K562 (cell line): ENCODE results near the gene ACTRT3. TPM values are rescaled to one million over a fixed set of nuclear protein-coding genes. Genes with fewer than 3 reads are reported as not detected.

Source experiments
- ATF1 ChIP-seq, 2 experiments: fragments of 450-650 bp in 1 of 2; IDR thresholded peaks; 2 replicates each; pipeline ENCODE4 v1.6.1; 2016; ENCODE audit warnings: missing compliant biosample characterization in 1 of 2, missing genetic modification characterization in 1 of 2
- FOXP4 ChIP-seq: sonication (generic); formaldehyde crosslinking; IDR thresholded peaks from 2 replicates; pipeline ENCODE4 v1.8.0; 2022; ENCODE audit warnings: mild to moderate bottlenecking, missing genetic modification reagents, borderline replicate concordance
- MEIS2 ChIP-seq: fragments of 450-650 bp; IDR thresholded peaks from 2 replicates; pipeline ENCODE4 v1.6.1; 2014; ENCODE audit warnings: mild to moderate bottlenecking; ENCODE audit not compliant: partially characterized antibody
- MYC ChIP-seq, 2 experiments: fragments of 250-450 bp in 1 of 2; sonication (Bioruptor Pico) in 1 of 2; IDR thresholded peaks; 2 replicates each; pipeline versions ENCODE4 v1.5.1 to v1.6.1; 2012 to 2021; ENCODE audit warnings: low read depth in 2 of 2, borderline replicate concordance in 1 of 2, improper control_type of control experiment in 1 of 2, low read length in 1 of 2, mild to moderate bottlenecking in 1 of 2, moderate library complexity in 1 of 2
- NR2C2 ChIP-seq, 2 experiments: fragments of 200-800 bp in 1 of 2; sonication (Bioruptor generic) in 1 of 2; sonication (generic) in 1 of 2; formaldehyde crosslinking in 1 of 2; IDR thresholded peaks; 2 replicates each; pipeline versions ENCODE4 v1.6.1 to v1.8.0; 2016 to 2022; ENCODE audit warnings: mild to moderate bottlenecking in 1 of 2, missing compliant biosample characterization in 1 of 2, missing genetic modification characterization in 1 of 2, missing genetic modification reagents in 1 of 2
- SMARCA5 ChIP-seq: fragments of 450-650 bp; IDR thresholded peaks from 2 replicates; pipeline ENCODE4 v1.6.1; 2016
- ZBTB5 ChIP-seq: fragments of 450-650 bp; IDR thresholded peaks from 2 replicates; pipeline ENCODE4 v1.6.1; 2017; ENCODE audit warnings: antibody characterized with exemption
- ZNF318 ChIP-seq, 2 experiments: fragments of 450-650 bp; IDR thresholded peaks; 2 replicates each; pipeline ENCODE4 v1.6.1; 2016; ENCODE audit warnings: mild to moderate bottlenecking in 2 of 2, borderline replicate concordance in 1 of 2, low read depth in 1 of 2, moderate library complexity in 1 of 2
- ZNF639 ChIP-seq, 2 experiments: fragments of 200-800 bp in 1 of 2; sonication (Bioruptor generic) in 1 of 2; sonication (generic) in 1 of 2; formaldehyde crosslinking in 1 of 2; IDR thresholded peaks in 1 of 2; conservative IDR thresholded peaks in 1 of 2; 2 replicates each; pipeline versions ENCODE4 v1.5.0 to v1.6.1; 2016 to 2020; ENCODE audit warnings: missing compliant biosample characterization in 1 of 2, missing genetic modification characterization in 1 of 2, missing genetic modification reagents in 1 of 2
- polyA plus RNA-seq, 8 experiments: library from polyadenylated mRNA; depleted of rRNA in 4 of 8; stranded (reverse) in 5 of 8; unstranded in 3 of 8; fragments of >200 nt; fragmentation: Nextera tagmentation in 2 of 8; fragmentation: Illumina TruSeq in 1 of 8; extraction: Ambion mirVana in 2 of 8; extraction: Trizol in 1 of 8; gene quantifications; 2 replicates each; pipeline versions ENCODE4 v1.2.1 to v1.2.3, GENCODE V29; 2011 to 2014; ENCODE audit warnings: inconsistent platforms in 1 of 8, missing spikeins in 1 of 8
- total RNA-seq, 7 experiments: library from RNA; depleted of rRNA in 6 of 7; stranded (reverse); fragments of >200 nt in 6 of 7; fragmentation: Illumina TruSeq in 2 of 7; extraction: Trizol in 2 of 7; gene quantifications; 2 replicates each; pipeline versions ENCODE4 v1.2.1 to v1.2.3, GENCODE V29; 2011 to 2021; ENCODE audit warnings: low replicate concordance in 1 of 7

Gene ACTRT3
- total and polyA plus RNA-seq, 9 of the 15 experiments (the other 6 are each of a cell fraction or from before 2014, with no cell fraction given), result 0.06 to 0.11 (median 0.07) TPM; not detected in 5

- TF ChIP-seq ZBTB5 (0 out of 2 replicates have a peak, but pooled peaks have one; percentile 58), MYC (IDR thresholded peaks at IDR 0.05; ENCODE audit: low read depth, low read length) (peak; percentile 83), MYC (CRISPR knock-in tag; IDR thresholded peaks at IDR 0.05; ENCODE audit: borderline replicate concordance, low read depth) (no peak), ZNF318 (IDR thresholded peaks at IDR 0.05; ENCODE audit: borderline replicate concordance in 1 of 2, low read depth in 1 of 2) (peak in 1 of 2 experiments; percentile 29; a peak in 1 of 4 replicates), ZNF639 (CRISPR knock-in tag; conservative IDR thresholded peaks at IDR 0.05 in 1 of 2, IDR thresholded peaks at IDR 0.05 in 1 of 2) (0 out of 4 replicates have a peak, but pooled peaks of 1 of the 2 experiments have one; percentile 19), SMARCA5 (peak; percentile 60; the same call in 1 of the 2 replicates), FOXP4 (CRISPR knock-in tag) (no peak), NR2C2 (CRISPR knock-in tag; IDR thresholded peaks at IDR 0.05) (no peak), NR2C2 (tag; IDR thresholded peaks at IDR 0.05) (0 out of 2 replicates have a peak, but pooled peaks have one; percentile 32), MEIS2 (peak; percentile 41), ATF1 (CRISPR knock-in tag; IDR thresholded peaks at IDR 0.05) (no peak), ATF1 (tag; IDR thresholded peaks at IDR 0.05) (no peak)
These were observed 3.0 kb upstream of the ACTRT3 start (continued) for GRCh38 chr3:169772305-169772896.
